Pulmonary artery endothelial cell (primary cell): ENCODE measurements around the gene SIRPB1. TPM values are rescaled to one million over a fixed set of nuclear protein-coding genes. Genes with fewer than 3 reads are reported as not detected.
"Not testable (repeated sequence)": the region's sequence is repeated elsewhere in the genome, so short reads cannot be mapped to it uniquely, and the experiment has no call there.

ENCODE experiments used
- DNase-seq: peaks from one replicate; pipeline ENCODE4 v3.0.0-alpha.2; 2011; ENCODE audit warnings: low read depth, low spot score
- total RNA-seq: library from RNA; depleted of rRNA; stranded (reverse); fragments of >200 nt; gene quantifications from 2 replicates; pipeline ENCODE4 v1.2.3, GENCODE V29; 2014

SIRPB1 gene
- total RNA-seq, 1 donor from 2014 or later = 0.73 TPM

DNA sequence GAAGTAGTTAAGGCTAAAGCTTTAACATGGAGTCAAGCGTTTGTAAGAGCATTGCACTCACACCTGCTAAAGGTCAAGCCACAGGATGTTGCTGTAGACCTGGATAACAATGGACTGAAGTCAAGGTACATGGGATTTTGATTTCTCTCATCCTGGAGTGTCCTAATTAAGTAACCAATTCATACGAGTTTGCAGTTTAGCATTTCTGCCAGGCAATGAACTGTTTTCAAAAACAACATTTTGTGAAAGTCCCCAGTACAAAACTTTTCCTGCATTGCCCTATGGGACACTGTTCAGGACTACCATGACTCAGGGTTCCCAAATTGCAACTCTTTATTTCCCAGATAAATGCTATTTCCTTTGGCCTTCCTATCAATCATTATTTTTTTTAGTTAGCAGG, 17.4 kb upstream of the SIRPB1 start:
- DNase-seq = no peak

DNA sequence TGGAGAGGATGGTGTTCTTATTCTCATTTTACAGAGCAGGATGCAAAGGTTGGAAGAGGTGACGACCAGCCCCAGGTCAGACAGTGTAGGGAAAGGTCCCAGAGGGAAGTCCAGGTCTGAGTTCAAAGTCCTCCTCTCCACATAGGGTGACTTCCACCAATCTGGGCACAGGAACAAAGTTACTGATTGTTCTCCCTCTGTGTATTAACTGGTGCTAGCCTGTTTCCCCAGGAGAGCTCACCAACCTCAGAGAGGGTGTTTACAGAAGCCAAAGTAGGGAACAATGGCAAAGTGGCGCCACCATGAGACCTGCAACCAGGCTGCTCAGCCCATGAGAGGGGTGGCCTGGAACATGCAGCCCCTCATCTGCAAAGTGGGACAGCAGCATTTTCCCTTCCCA, 16.8 kb upstream of the SIRPB1 start:
- no peak for DNase-seq

DNA sequence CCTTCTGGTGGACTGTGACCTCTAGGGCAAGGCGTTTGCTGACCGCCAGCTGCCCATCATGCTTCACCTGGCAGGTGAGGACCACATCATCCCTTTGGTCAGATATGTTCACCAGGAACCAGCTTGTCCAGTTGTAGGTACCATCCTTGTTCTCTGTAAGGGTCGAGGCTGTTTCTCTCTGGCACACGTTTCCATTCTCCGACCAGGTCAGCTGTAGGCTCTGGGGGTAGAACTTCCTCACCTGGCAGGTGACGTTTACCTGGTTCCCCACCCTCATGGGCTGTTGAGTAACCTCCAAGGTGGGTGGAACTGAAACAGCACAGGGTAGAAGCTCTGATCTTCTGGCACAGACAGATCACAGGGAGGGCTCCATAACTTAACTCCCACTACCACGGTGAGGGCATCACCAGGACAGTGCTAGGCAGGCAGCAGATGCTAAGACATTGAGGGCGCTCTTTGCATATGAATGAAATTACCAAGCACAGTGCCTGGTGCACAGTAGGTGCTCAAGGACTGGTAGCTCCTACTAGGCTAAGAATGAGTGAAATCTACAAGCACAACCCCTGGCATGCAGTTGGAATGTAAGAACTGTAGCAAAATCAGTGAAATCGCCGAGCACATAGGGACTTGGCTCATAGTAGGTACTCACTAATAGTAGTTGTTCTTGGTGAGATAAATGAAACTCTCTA, 15.6 kb upstream of the SIRPB1 start:
- no peak for DNase-seq

DNA sequence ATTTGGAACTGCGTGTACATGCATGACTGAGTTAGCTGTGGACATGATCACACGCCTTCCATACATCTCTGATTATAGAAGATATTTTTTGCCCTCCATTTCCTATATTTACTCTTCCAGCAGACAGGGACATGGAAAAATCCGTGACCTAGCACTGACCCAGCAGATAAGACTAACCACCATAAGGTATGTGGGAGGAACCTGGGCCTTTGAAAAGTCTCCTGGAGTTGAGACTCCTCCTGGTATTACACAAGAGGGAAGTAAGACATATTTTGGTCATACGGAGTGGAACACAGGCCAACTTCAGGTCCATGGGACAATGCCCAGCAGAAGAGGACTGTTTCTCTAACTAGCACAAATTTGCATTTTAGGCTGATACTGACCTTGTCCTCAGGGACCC, 13.7 kb upstream of the SIRPB1 start:
- DNase-seq = no peak

DNA sequence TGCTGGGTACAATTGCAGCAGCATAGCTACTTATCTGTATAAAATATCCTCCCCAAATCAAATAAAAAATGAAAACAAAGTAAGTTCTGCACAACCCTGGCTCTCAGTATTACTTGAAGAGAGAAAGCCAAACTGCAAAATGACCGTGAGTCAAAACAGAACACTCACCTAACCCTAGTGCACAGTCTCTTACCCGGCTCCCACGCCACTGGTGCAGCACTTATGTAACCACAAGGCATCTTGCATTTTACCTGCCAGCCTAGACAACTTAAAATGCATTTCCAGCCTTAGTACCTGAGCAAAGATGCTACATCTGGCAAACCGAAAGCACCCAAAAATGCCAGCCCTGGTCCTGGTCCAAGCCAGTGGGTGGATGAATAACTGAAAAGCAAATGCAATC, 12.4 kb upstream of the SIRPB1 start:
- no peak for DNase-seq

DNA sequence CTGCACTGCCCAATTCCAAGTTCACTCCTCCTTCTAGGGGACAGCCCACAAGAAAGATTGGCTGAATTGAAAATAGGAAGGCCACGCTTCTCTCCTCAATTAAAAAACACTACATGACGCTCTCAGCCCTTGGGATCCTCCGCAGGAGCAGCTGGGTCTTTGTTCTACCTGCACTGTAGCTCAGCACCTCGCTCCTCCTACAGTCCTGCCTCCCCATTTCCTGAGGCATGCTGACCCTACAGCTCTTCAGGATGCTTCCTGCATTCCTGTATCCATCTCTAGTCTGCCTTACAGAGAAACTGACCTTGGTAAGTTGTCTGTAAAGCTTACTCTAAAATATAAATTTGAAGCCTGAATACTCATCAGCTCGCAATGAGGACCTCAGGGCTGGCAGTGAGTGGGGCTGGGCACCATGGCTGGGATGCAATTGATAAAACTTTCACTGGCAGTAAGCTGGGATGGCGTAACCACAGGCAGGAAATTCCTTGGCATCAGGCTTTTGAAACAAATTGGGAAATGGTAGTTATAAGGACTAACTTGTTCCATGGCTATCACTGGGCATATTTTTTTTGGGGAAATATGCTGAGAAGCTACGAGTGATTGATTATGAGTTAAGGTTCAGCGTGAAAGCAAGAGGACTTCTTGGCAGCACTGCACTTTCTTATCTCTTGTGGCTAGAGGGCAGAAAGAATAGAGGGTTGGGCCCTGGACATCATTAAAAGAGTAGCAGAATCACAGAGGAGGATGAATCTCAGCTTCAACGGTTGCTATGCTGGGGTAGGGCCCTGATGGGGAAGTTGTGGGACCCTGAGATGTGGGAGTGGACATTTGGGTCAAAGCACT, 11.7 kb upstream of the SIRPB1 start:
- no peak for DNase-seq

DNA sequence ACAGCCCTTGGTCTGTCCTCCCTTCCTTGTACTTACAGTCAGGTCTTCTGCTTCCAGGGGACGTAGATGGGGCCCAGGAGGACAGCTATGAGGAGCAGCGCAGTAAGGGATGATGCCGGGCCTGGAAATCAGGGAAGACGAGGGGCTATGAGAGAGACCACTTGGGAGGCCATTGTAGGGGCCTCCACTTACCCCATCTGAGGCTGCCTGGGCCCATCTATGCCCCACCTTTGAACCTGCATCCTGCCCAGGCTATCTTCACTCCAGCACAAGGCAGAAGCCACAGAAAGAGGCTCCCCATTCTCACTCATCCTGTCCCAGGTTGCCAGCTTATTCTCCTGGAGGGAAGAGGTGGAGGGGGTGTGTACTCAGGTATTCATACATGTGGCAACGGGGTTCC, 10.4 kb upstream of the SIRPB1 start:
- no peak for DNase-seq

DNA sequence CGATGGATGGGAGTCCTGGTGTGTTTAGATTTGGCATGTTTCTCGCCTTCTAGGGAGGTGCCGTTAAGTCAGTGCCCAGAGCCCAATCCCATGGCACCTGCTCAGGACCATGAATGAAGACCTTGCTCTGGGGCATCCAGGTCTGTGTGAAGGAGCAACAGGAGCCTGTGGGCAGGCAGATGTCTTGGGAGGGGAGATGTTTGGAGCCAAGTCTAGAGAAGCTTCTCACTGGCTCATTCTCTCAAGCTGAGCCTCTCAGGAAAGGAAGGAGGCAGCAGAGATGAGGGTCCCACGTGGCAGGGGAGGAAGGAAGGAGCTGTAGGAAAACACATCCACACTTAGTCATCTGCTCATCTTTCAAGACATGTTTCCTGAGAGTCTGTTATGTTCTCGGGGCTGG, 9.5 kb upstream of the SIRPB1 start:
- DNase-seq = no peak

DNA sequence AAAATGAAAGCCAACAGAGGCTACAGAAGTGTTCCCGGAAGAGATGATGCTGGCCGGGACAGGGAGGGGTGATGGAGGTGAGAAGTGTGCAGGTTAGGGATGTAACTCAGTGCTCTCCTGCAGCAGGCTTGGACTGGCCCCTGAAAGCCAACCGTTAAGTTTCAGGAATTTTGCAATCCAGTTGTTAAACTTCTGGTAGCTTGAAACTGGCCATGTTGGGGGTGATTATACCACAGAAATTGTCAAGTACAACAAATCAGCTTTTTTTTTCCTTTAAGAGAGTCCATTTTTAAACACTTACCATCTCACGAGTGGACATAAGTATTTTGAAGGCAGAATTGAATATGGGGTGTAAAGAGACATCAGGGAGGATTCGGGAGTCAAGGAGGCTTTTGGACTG, 8.8 kb upstream of the SIRPB1 start:
- no peak for DNase-seq

DNA sequence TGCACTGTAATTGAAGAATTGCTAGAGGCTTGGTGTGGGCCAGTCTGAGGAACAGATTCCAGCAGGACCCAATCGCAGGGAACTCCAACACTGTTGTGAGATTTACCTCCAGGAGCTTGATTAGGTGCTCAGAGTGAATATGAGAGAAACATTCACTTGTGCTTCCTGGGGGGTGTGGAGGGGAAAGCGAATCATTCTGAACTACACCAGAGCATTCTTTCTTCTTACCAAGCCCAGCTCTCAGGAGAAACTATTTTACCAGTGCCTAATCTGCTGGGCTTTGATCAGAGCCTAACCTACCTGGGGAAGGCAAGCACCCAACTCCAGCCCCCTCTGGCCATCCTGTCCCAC, 7.4 kb upstream of the SIRPB1 start:
- no peak for DNase-seq

DNA sequence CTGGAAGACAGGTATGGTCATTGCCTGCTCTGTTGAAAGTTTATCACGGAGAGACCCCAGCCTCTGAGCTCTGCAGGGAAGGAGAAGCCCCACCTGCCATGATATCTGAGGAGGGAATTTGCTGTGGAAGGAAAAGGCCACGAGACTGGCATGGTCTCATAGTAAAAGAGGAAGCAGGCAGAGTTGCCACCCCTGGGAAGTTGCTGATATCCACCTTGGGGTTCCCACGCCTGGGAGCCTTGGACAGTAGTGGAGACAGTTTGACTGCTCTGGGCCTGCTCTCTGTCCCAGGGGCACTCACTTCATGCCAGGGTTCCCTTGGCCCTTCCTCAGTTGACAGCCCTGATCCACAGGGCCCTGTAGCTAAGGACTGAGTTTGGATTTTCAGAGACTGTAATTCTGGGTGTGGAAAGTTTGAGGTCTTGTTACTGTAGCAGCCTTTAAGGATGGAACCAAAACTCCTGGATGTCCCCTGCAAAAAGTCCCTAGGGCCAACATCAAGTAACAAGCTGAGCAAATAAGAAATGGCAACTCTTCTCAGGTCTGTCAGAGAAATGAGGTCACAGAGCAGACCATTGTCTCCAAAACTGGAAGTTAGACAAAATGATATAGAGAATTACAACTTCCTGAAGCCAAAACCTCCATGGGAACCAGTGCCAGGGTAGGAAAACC, 6.9 kb upstream of the SIRPB1 start:
- DNase-seq = peak; percentile 7

DNA sequence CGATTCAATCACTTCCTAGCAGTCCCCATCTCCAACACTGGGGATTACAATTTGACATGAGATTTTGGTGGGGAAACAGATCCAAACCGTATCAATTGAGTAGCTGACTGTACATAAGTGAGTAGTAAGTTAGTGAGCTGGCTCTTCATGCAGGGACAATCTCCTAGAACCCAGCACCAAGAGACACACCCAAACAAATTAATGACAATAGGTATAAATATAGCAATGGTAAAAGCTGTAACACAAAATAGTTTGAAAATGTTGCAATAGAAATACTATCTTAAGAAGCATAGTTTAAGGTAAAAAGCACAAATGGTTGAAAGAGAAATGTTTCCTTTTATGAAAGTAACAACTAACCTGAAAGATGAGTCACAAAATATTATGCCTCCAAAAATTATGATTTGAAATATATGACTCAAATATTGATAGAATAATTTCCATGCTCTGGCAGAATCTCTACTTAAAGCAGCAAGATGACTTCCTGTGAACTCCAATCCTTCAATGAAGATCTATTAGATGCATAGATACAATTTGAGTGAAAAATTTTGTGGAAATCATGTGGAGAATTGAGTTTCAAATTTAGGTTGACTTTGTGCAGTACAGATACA, 5.4 kb upstream of the SIRPB1 start:
- DNase-seq = no peak

DNA sequence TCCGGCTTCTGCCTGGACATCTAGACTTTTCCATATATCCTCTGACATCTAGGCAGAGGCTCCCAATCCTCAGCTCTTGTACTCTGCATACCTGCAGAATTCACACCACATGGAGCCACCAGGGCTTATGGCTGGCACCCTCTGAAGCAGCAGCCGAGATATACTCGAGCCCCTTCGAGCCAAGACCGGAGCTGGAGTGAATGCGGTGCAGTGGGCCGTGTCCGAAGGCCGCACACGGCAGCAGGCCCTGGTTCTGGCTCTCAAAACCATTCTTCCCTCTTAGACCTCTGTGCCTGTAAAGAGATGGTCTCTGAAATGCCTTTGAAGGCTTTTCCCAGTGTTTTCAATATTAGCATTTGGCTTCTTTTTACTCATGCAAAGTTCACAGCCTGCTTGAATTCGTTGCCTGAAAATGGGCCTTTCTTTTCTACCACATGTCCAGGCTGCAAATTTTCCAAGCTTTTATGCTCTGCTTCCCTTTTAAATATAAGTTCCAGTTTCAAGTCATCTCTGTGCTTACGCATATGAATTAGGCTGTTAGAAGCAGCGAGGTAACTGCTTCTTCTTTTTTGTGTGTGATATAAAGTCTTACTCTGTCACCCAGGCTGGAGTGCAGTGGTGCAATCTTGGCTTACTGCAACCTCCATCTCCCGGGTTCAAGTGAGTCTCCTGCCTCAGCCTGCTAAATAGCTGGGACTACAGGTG, 3.8 kb upstream of the SIRPB1 start:
- no peak for DNase-seq

DNA sequence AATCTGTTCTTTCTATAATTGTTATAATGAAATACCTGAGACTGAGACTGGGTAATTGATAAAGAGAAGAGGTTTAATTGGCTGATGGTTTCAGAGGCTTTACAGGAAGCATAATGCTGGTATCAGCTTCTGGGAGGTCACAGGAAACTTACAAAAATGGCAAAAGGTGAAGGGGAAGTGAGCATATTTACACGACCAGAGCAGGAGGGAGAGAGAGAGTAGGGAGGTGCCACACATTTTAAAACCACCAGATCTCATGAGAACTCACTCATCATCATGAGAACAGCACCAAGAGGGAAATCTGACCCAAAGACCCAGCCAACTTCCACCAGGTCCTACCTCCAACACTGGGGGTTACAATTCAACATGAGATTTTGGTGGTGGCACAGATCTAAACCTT, 2.6 kb upstream of the SIRPB1 start:
- no peak for DNase-seq

DNA sequence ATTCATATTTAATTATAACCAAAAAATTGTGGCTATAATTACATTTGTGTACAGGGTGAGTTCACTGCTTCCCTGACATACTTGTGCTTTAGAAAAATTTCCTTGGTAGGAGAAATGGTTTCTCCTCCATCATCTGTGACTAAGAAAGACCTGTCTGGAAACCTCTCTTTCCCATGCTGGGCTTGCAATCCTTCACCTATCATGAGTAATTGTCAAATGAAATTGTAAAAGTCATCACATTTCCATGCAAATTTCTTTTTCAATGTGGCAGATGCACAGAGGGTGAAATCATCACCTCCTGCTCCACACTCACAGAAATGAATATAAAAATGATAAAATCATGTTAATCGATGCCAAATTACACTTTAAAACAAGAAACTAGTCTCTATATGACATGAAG, 1.5 kb upstream of the SIRPB1 start:
- no peak for DNase-seq

DNA sequence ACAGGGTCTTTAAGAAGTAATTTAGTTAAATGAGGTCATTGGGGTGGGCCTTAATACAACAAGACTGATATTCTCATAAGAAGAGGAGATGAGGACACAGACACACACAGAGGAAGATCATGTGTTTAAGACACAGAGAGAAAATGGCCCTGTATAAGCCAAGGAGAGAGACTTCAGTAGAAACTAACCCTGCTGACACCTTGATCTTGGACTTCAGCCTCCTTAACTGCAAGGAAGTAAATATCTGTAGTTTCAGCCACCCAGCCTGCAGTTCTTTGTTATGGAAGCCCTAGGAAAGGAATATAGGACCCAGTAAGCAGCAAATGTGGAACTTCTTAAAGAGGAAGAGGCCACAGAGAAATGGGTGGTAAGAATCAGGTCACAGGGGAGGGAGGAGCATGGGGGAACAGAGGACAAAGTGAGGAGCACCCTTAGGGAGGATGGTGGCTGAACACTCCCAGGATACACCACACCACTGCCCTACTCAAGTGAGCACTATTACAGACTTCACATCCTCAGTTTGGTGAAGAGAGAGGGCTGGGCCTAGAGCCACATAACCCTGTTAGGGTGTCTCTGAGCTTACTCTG, 762 bp downstream of the SIRPB1 start:
- no peak for DNase-seq

DNA sequence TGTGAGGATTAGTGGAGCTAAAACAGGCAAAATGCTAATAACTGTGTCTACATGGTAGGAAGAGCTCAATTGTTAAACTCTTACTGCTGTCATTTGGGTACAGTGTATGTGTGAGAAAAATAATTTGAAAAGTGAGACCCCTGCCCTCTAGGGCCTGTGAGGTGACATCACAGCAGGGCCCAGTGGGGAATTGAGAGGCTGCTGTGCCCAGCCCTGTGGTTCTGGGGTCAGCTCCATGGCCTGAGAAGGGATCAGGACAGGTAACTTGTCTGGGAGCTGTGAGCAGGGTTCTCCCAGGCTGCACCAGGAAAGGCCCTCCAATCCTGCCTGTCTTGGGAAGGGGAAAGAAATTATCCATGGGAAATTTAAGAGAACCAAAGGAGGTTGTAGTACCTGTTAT, 1.3 kb downstream of the SIRPB1 start:
- DNase-seq = no peak

DNA sequence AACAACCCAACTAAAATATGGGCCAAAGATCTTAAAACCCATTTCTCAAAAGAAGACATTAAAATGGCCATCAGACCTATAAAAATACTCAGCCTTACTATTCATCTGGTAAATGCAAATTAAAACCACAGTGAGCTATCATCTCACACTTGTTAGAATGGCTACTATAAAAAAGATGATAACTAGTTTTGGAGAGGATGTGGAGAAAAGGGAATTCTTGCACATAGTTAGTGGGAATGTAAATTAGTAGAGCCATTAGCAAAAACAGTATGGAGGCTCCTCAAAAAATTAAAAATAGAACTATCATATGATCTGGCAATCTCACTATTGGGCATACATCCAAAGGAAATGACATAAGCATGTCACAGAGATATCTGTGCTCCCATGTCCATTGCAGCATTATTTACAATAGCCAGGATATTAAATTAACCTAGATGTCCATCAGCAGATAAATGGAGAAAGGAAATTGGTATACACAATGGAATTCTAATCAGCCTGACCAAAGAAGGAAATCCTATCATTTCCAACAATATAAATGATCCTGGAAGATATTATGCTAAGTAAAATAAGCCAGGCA, 2.9 kb downstream of the SIRPB1 start:
- DNase-seq = peak; percentile 87

DNA sequence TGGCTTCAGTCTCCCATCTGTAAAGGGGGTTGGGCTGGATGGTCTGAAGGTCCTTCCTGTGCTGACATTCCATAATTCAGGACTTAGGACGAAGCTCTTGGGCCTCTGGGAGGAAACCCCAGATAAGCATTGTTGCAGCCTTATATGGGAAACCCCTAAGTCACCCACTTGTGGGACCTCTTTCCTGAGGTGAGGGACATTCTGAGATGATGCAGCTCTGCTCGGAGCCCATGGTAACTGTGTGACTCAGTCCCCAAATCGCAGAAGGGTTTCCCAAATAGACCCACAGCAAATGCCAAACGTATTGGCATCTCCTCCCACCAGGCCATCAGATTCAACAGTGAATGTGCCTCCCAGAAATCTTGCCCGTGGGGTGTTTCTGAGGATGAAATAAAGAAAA, 9.4 kb downstream of the SIRPB1 start:
- not testable (repeated sequence) for DNase-seq

DNA sequence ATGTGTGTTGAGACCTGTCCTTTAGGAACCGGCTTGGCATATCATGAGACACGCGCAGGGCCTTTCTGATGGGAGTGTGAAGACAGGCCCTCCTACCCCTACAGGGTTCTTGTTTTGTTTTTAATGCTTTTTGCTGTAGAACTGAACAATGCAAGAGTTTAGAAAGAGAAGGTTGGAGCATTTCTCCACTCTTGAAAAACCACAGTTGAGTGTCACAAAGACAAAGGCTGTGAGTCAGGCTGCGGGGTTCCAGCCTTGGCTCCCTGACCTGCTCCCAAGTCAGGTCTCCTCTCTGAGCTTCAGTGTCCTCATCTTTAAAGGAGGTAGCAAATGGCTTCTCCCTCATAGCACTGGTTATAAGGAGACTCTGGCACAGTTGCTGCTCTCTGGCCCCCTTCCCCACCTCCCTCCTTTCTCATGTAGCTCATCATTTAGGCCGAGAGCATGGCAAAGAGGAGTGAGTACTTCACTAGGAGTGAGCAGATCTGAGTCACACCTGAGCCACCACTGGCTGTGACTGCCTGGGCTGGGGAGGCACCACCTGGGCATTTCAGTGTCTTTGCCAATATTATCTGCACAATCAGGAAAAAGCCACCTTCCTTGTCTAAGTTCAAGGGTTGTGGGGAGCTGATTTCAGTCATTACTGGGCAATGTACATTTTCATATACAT, 11.0 kb downstream of the SIRPB1 start:
- not testable (repeated sequence) for DNase-seq
